NB4 (cell line): ENCODE results near the gene DENND1A.

ENCODE experiments used
- POLR2A ChIP-seq: IDR thresholded peaks from 2 replicates; pipeline ENCODE4 v1.6.1; 2011; ENCODE audit warnings: mild to moderate bottlenecking; ENCODE audit not compliant: insufficient read length; ENCODE audit errors: extremely low read depth
- TF ChIP-seq, protein P1 (sequence below): IDR thresholded peaks from one replicate; pipeline ENCODE4 v1.5.1; 2012; ENCODE audit warnings: low read depth, low read length
- TF ChIP-seq, protein P2 (sequence below): IDR thresholded peaks from 2 replicates; pipeline ENCODE4 v1.6.1; 2011; ENCODE audit warnings: low read depth, low read length

DNA sequence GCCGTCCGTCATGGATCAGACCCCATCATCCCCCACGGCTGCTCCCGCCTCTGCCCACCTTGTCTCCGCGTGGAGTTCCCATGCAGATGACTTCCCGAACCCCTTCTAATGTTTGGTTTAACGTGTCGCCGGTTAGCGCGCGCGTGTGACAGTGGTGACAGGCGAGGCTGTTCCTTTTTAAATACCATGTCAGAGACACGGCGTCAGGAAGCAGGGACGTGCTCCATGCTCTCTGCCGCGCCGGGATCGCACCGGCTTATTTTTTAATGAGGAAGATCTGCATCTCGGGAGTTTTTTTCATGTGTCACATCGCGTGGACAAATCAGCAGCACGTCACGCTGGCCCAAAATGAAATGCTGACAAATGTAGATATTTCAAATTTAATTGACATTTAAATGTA is 538.0 kb downstream of the DENND1A start:
- TF ChIP-seq, protein P1, sequence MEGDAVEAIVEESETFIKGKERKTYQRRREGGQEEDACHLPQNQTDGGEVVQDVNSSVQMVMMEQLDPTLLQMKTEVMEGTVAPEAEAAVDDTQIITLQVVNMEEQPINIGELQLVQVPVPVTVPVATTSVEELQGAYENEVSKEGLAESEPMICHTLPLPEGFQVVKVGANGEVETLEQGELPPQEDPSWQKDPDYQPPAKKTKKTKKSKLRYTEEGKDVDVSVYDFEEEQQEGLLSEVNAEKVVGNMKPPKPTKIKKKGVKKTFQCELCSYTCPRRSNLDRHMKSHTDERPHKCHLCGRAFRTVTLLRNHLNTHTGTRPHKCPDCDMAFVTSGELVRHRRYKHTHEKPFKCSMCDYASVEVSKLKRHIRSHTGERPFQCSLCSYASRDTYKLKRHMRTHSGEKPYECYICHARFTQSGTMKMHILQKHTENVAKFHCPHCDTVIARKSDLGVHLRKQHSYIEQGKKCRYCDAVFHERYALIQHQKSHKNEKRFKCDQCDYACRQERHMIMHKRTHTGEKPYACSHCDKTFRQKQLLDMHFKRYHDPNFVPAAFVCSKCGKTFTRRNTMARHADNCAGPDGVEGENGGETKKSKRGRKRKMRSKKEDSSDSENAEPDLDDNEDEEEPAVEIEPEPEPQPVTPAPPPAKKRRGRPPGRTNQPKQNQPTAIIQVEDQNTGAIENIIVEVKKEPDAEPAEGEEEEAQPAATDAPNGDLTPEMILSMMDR: no peak
- no peak for TF ChIP-seq POLR2A
- TF ChIP-seq, protein P2, sequence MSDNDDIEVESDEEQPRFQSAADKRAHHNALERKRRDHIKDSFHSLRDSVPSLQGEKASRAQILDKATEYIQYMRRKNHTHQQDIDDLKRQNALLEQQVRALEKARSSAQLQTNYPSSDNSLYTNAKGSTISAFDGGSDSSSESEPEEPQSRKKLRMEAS: no peak
